ENCODE data around the gene S1PR5.
A peak's percentile ranks its signal among the peaks of the same experiment; 100 is the strongest.
"Not testable (repeated sequence)": the region's sequence is repeated elsewhere in the genome, so short reads cannot be mapped to it uniquely, and the experiment has no call there.

The S1PR5 gene

DNA sequence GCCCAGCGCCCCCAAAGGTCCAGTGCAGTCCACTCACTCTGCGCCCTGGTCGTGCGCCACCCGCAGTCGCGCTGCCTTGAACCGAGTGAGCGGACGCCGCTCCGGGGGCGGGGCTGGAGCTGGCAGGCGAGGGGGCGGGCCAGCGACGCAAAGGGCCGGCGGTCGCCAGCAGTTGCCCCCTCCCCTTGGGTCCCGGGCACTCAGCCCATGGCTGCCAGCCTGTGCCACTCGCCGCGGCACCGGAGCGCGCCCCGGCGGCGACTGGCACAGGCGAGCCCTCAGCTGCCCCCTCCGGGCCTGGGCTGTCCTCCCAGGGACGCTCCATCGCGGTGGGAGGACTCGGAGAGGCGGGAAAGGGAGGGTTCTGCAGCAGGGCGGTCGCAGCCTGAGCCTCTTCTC, at the start of gene S1PR5:
Gene S1PR5 (minus strand): TSS at position 87 of the 399 bp plus-strand sequence. CDS start 2,436 bp downstream, outside the sequence.
- DNase-seq (ENCODE audit: low spot score): peak; percentile 70

DNA sequence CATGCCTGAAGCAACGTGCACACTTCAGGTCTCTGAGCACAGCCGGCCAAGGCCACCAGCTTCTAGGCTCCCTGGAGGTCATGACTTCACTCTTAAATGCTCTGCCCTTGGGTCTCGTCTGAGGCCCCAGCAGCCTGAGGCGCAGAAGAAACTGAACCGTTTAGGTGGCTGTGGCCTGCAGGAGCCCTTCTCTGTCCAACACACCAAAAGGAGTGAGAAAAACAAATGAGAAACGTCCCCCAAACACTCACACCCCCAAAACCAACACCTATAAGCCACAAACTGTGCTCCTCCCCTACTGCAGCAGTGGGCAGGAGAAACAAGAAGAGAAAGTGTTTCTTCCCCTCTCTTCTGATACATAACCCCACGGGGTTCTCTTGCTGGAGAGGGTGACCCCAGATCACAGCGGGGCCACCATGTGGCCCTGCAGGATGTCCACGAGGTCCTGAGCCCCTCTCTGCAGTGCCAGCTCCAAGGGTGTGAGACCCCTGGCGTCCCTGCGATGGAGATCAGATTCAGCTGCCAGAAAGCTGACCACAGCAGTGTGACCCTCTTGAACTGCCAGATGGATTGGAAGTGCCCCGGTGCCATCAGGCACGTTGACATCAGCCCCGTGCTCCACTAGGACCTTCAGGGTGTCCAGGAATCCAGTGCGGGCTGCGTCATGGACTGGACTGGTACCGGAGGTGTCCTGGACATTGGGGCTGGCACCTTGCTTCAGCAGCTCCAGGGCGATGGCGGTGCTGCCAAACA, 49.6 kb upstream of the S1PR5 start:
- DNase-seq (ENCODE audit: low spot score): no peak

DNA sequence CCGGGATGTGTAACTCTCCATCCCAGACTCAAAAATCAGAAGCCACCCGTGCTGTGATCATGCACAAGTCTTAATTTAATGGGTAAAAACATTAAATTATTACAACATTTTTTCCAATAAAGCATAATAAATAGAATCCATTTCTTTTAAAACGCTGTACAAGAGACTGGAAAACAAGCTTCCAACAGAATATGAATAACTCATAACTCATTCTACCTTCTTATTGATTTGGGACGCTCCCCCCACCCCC, 49.1 kb upstream of the S1PR5 start:
- no peak for DNase-seq (ENCODE audit: low spot score)

DNA sequence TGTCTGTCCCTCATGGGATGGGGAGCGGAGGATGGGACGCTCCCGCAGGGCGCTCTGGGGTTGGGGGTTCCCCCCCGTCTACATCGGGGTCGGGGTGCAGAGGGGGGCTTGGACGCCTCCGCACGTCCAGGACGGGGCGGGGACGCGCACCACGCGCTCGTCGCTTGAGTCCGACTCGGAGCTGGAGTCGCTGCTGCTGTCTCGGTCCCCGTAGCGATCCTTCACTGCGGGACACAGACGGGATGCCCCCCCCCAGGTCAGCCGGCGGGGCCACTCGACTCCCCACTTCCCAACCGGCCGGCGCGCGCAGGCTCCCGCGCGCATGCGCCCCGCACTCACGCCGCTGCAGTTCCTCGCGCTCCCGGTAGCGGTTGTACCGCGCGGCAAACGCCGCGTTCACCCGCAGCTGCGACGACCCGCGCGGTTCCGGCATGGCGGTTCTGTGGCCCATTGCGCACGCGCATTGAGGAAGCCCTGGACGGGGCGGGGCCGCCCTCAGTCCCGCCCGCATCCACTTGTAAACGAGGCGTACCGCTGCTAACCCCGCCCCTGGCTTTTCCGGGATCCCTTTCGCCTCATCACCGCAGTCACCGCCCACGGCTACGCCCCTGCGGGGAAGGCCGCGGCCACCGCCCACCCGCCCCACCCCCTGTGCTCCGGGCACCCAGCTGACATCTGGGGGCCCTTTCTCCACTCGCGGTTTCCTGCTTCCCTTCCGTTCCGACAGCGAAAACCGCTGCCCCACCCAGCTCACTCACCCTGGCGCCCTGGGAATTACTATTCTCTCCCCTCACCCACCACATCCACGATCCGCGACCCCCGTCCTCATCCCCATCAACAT, 48.5 kb upstream of the S1PR5 start, which contains the start of gene KRI1:
Gene KRI1 (minus strand): TSS at position 444 of the 841 bp plus-strand sequence. CDS start 11 bp downstream, at position 433.
- peak; percentile 100 for DNase-seq (ENCODE audit: low spot score)

DNA sequence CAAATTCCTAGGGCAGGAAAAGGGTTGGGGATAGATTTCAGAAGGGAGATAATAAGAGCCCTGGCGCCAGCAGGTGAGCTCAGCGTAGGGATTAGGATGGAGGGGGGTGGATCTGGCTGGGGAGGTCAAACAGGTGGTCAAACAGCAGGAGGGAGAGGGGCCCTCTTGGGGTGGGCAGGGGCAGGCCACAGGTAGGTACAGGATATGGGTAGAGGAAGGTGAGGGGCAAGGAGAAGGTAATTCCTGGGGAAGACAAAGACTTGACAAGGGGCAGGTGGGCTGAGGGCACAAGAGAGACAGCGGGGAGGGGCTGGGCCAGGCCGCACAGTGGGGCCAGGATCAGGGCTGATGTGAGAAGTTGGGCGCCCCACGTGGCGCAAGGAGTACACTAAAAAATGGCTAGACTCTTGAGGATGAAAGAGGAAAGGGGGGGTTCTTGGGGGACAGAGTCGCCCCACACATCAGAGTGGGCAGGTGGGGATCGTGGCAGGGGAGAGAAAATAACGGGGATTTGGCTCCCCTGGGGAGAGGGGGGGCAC, 47.9 kb upstream of the S1PR5 start:
- peak; percentile 76 for DNase-seq (ENCODE audit: low spot score)

GRCh38 chr19:10562609-10563008, 45.4 kb upstream of the S1PR5 start:
- DNase-seq (ENCODE audit: low spot score): no peak

DNA sequence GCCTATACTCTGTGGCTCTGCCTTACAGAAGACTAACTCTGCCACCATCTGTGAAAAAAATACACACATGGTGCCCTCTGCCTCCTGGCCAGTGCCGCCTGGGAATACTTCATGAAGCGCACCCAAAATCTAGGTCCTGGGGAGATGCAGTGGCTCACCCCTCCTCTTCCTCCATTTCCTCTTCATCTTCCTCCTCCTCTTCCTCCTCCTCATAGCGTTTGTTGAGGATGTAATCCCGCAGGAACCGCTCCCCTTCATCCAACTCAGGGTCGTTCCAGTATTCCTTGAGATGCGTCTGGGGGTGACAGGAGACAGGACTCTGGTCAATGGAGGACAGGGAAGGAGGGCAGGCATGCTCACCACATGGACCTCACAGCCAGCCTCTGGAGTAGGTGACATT, 42.9 kb upstream of the S1PR5 start:
- DNase-seq (ENCODE audit: low spot score): no peak

DNA sequence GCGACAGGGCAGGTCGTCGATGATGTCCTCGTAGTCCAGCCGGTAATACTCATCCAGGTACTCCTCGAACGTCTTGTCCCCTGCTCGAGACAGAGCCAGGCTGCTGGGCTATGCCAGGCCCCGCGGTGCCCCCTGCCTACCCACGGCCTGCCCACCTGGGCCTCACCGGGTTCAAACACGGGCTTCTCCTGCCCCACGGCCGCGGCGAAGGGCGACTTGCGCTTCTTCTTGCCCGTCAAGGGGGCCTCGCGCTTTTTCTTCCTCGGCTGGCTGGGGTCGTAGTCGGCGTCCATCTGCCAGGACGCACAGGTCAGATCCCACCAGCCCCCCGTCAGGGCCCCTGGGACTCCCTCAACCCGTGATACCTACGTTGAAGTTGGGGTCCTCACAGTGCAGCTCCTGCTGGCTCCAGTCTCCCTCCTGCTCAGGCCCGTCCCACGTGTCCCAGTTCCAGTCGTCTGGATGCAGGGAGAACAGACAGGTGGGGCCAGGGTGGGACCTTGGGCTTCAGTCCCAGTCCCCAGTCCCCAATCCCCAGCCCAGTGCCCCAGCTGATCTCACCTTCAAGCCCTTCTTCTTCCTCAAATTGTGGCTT, 40.5 kb upstream of the S1PR5 start:
- DNase-seq (ENCODE audit: low spot score): no peak

DNA sequence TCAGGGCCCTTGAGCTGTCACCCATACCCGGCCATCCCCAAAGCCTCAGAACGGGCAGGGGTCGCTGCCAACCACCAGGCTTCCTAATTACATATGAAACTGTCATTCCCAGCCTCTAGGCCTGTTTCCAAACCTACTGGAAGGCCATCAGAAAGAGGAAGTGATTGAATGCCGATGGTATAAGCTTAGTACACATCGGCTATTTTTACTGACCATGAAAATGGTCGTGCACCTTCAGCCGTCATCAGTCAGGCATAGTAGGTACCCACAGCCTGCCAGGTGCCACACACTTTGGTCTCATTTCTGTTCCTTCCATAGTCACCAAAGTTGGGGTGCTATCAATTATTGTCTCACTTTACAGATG, 38.3 kb upstream of the S1PR5 start:
- no peak for DNase-seq (ENCODE audit: low spot score)

DNA sequence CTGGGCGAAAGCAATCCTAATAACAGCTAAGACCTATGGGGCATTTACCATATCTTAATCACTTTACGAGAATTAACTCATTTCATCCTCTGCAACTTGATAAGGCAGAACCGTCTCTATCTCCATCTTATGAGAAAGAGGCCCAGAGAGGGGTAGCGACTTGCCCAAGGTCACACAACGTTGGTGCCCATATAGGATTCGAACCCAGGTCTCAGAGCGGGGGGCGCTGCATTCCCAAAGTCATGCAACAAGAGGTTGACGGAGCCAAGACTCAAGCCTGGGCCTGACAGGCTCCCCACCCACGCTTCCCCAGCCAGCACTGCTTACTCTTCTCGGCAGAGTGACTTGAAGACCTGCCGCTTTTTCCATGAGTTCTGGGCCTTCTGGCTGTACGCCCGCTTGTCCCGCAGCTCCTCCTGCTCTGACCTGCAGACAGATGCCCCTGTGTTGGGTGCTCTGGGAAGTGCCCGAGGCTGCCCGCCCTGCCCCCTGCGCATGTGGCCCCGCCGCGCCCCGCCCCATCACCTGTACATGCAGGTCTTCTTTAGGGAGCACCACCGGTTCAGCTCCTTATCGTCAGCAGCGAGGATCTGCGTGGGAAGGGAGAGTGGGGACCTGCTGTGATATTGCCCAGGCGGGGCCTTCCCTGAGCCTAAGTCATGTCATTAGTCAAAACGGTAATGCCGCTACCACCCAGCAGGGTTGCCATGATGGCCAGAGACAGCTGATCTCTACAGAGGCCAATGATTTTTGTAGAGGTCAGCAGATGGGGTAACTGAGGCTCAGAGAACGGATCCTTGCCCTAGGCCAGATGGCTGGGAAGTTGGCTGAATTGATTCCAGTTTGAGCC, 37.7 kb upstream of the S1PR5 start:
- DNase-seq (ENCODE audit: low spot score): no peak

DNA sequence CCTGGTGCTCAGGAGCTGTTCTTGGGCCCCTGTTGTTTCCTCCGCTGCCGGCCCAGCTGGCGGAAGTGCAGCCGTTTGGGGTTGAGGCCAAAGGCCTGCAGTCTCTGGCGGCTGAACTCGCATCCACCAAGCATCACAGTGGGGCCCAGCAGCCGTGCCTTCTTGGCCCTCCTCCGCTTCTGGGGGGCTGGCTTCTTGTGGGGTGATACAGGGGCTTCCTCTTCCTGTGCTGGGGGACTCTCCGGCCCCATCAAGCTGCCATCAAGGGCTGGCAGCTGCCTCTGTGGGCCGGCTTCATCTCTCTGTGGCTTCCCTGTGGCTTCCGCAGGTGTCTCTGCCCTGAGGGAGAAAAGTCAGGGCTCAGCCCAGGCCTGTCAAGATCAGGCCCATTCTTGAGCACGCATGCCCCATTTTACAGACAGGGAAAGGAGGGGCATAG, 36.7 kb upstream of the S1PR5 start:
- DNase-seq (ENCODE audit: low spot score): no peak

DNA sequence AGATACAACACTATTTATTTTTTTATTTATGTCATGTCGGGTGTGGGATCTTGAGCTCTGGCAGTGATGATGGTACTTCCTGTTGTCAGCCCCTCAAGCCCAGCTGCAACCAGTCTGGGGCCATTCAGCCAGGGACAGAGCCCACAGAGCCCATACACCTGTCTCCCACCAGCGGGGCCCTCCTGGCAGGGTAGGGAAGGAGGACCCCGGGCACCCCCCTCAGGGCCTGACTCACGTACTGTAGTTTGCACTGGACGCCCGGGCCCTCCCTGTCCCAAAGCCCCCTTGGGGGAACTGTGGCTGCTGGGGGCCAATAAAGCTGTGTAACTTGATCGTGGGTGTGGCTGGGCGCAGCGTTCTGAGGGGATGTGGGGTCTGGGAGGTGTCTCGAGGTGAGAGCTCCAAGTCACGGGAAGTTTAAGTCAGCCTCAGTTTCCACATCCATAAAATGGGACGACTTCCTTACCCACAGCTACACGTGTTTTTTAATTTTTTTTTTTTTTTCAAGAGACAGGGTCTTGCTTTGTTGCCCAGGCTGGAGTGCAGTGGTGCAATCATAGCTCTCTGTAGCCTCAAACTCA, 35.9 kb upstream of the S1PR5 start:
- no peak for DNase-seq (ENCODE audit: low spot score)

- DNase-seq (ENCODE audit: low spot score): peak; percentile 76
These were observed 35.3 kb upstream of the S1PR5 start for GRCh38 chr19:10552510-10553053.

GRCh38 chr19:10551698-10552301, 34.6 kb upstream of the S1PR5 start:
- DNase-seq (ENCODE audit: low spot score): peak; percentile 0

- DNase-seq (ENCODE audit: low spot score): not testable (repeated sequence)
These were observed 33.8 kb upstream of the S1PR5 start for GRCh38 chr19:10551006-10551405.

DNA sequence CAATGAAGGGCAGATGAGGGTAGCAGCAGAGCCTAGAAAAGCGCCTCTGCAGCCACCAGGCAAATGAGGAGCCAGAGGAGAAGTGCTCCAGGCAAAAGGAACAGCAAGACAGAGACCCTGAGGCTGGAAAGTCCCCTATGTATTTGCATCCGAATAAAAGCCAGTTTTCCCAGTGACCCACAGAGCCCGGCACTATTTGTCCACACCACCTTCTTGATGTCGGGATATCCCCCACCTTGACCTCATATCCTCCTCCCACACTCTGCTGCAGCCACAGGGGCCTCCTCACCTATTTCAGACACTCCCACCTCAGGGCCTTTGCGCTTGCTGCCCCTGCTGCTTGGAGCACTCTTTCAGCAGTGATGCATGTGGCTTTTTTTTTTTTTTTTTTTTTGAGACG, 33.1 kb upstream of the S1PR5 start:
- peak; percentile 1 for DNase-seq (ENCODE audit: low spot score)

- peak; percentile 2 for DNase-seq (ENCODE audit: low spot score)
These were observed 32.5 kb upstream of the S1PR5 start for GRCh38 chr19:10549733-10550132.

- DNase-seq (ENCODE audit: low spot score): no peak
These were observed 31.6 kb upstream of the S1PR5 start for GRCh38 chr19:10548746-10549276.

- no peak for DNase-seq (ENCODE audit: low spot score)
These were observed 29.6 kb upstream of the S1PR5 start for GRCh38 chr19:10546817-10547216.

- DNase-seq (ENCODE audit: low spot score): no peak
These were observed 27.6 kb upstream of the S1PR5 start for GRCh38 chr19:10544753-10545251.
